A549 (cell line): ENCODE results near the gene GSG1L.

Source experiments
- CTCF ChIP-seq: fragments of >200 bp; sonication (Bioruptor Twin); formaldehyde crosslinking; IDR thresholded peaks from 3 replicates; pipeline ENCODE4 v1.5.1; 2016
- PBX3 ChIP-seq: IDR thresholded peaks from 2 replicates; pipeline ENCODE4 v1.6.1; 2012
- POLR2A ChIP-seq: IDR thresholded peaks from 2 replicates; pipeline ENCODE4 v1.6.1; 2012; ENCODE audit warnings: mild to moderate bottlenecking, low read length

GRCh38 chr16:27969574-27969973 lies 93.9 kb downstream of the GSG1L start:
- TF ChIP-seq POLR2A = no peak
- TF ChIP-seq CTCF = no peak
- no peak for TF ChIP-seq PBX3
